Ascending aorta (tissue), 2 donors: ENCODE measurements around the gene DNAJC13. TPM values are rescaled to one million over a fixed set of nuclear protein-coding genes. Genes with fewer than 3 reads are reported as not detected.

Source experiments
- DNase-seq, 2 donors: peaks; one replicate each; pipeline ENCODE4 v3.0.0-alpha.2; 2019; ENCODE audit warnings: low spot score in 2 of 2
- H3K27ac ChIP-seq, 2 donors: fragments of 200-600 bp; sonication (generic); one replicate each; pipeline ENCODE4 v1.5.1; 2016 to 2017; ENCODE audit warnings: mild to moderate bottlenecking in 1 of 2
- H3K27me3 ChIP-seq: fragments of 200-600 bp; sonication (generic); one replicate; pipeline ENCODE4 v1.5.1; 2017
- H3K36me3 ChIP-seq, 2 donors: fragments of 200-600 bp; sonication (generic); one replicate each; pipeline ENCODE4 v1.5.1; 2016
- H3K4me1 ChIP-seq, 2 donors: fragments of 200-600 bp; sonication (generic); one replicate each; pipeline ENCODE4 v1.5.1; 2016 to 2017; ENCODE audit warnings: mild to moderate bottlenecking in 1 of 2
- H3K4me3 ChIP-seq, 2 donors: fragments of 200-600 bp; sonication (generic); one replicate each; pipeline ENCODE4 v1.5.1; 2016 to 2017; ENCODE audit warnings: mild to moderate bottlenecking in 1 of 2
- H3K9me3 ChIP-seq, 2 donors: fragments of 200-600 bp; sonication (generic); one replicate each; pipeline ENCODE4 v1.5.1; 2016
- CTCF ChIP-seq, 3 experiments: fragments of 200-600 bp in 2 of 3; fragments of 450-650 bp in 1 of 3; sonication (generic) in 2 of 3; IDR thresholded peaks; one replicate each; pipeline ENCODE4 v1.5.1; 2016 to 2019; ENCODE audit warnings: antibody characterized with exemption in 3 of 3, mild to moderate bottlenecking in 1 of 3, moderate library complexity in 1 of 3
- intact Hi-C: fragments of 100-400 bp; cut with DNase I; formaldehyde crosslinking; loops from one replicate; pipeline ENCODE4 v1.15.1; 2023
- total RNA-seq: library from RNA; depleted of rRNA; stranded (reverse); fragments of >200 nt; gene quantifications from one replicate; pipeline ENCODE4 v1.1.0, GENCODE V29; 2016

Gene DNAJC13
- total RNA-seq, 1 donor from 2014 or later: 29.4 TPM

- DNase-seq: no peak
- no peak overlapping the region for H3K27ac ChIP-seq
- no peaks in the 10 kb centered on the region for H3K27me3 ChIP-seq
- no peak for TF ChIP-seq CTCF (IDR thresholded peaks at IDR 0.05)
- peaks cover 0 to 4% of the 10 kb centered on the region in 2 donors for H3K4me1 ChIP-seq
- no peaks in the 10 kb centered on the region for H3K9me3 ChIP-seq
- no peak overlapping the region for H3K4me3 ChIP-seq
- intact Hi-C loops: no loop called here
- H3K36me3 ChIP-seq: peaks cover 15 to 36% of the 10 kb centered on the region in 2 donors
These were observed 120.8 kb downstream of the DNAJC13 start for GRCh38 chr3:132538072-132538471.

- intact Hi-C loops: no loop called here
- no peak overlapping the region for H3K4me3 ChIP-seq
- peaks cover 15 to 26% of the 10 kb centered on the region in 2 donors for H3K36me3 ChIP-seq
- no peak for DNase-seq
- H3K9me3 ChIP-seq: no peaks in the 10 kb centered on the region
- no peaks in the 10 kb centered on the region for H3K27me3 ChIP-seq
- H3K27ac ChIP-seq: no peak overlapping the region
- TF ChIP-seq CTCF (IDR thresholded peaks at IDR 0.05): no peak
- H3K4me1 ChIP-seq: peaks cover 0 to 9% of the 10 kb centered on the region in 2 donors
These were observed 122.4 kb downstream of the DNAJC13 start for GRCh38 chr3:132539681-132540080.

- intact Hi-C loops: no loop called here
- H3K27me3 ChIP-seq: no peaks in the 10 kb centered on the region
- no peak overlapping the region for H3K4me3 ChIP-seq
- TF ChIP-seq CTCF (IDR thresholded peaks at IDR 0.05): no peak
- DNase-seq: no peak
- peaks cover 15 to 26% of the 10 kb centered on the region in 2 donors for H3K36me3 ChIP-seq
- H3K9me3 ChIP-seq: no peaks in the 10 kb centered on the region
- peaks cover 0 to 5% of the 10 kb centered on the region in 2 donors for H3K4me1 ChIP-seq
- H3K27ac ChIP-seq: peak overlapping the region in 1 of 2 donors; percentile 42
These were observed 125.3 kb downstream of the DNAJC13 start for GRCh38 chr3:132542577-132542976.

GRCh38 chr3:132543011-132543739 is 125.9 kb downstream of the DNAJC13 start:
- peak overlapping the region in 1 of 2 donors; percentile 42 for H3K27ac ChIP-seq
- TF ChIP-seq CTCF (IDR thresholded peaks at IDR 0.05): no peak
- H3K4me1 ChIP-seq: peaks cover 0 to 5% of the 10 kb centered on the region in 2 donors

GRCh38 chr3:132544130-132544529 is 126.8 kb downstream of the DNAJC13 start:
- Histone ChIP-seq H3K36me3 (peaks cover 11 to 18% of the 10 kb centered on the region in 2 donors), H3K9me3 (no peaks in the 10 kb centered on the region), H3K27me3 (no peaks in the 10 kb centered on the region), H3K4me1 (peaks cover 0 to 5% of the 10 kb centered on the region in 2 donors), H3K4me3 (no peak overlapping the region), H3K27ac (no peak overlapping the region)
- TF ChIP-seq CTCF (IDR thresholded peaks at IDR 0.05): no peak
- no peak for DNase-seq
- intact Hi-C loops: no loop called here

More at GRCh38 chr3:132543011-132543739, 125.9 kb downstream of the DNAJC13 start:
- H3K36me3 ChIP-seq: peaks cover 12 to 23% of the 10 kb centered on the region in 2 donors
- no peak for DNase-seq
- intact Hi-C loops: no loop called here
- no peaks in the 10 kb centered on the region for H3K27me3 ChIP-seq
- H3K9me3 ChIP-seq: no peaks in the 10 kb centered on the region
- H3K4me3 ChIP-seq: no peak overlapping the region
